Activated naive CD8-positive, alpha-beta T cell treated with anti-CD3 and anti-CD28 coated beads, Interleukin-2, amount 50 U/mL, for 24 hours (primary cell): Measurements from ENCODE around the gene SEC14L1.

Experiments used
- ATAC-seq: fragments of 150-1000 bp; cut with Tn5 transposase; one replicate; pipeline ENCODE4 v1.10.0; 2021
- DNase-seq: peaks from one replicate; pipeline ENCODE4 v3.0.0; 2021
- H3K27ac Mint-ChIP-seq: one replicate; pipeline ENCODE4 v1.8.0; 2021; ENCODE audit warnings: mild to moderate bottlenecking, mixed read lengths
- H3K27me3 Mint-ChIP-seq: one replicate; pipeline ENCODE4 v1.8.0; 2021; ENCODE audit warnings: mixed read lengths
- H3K36me3 Mint-ChIP-seq: one replicate; pipeline ENCODE4 v1.8.0; 2021; ENCODE audit warnings: low read depth, mixed read lengths
- H3K4me1 Mint-ChIP-seq: one replicate; pipeline ENCODE4 v1.8.0; 2021; ENCODE audit warnings: mixed read lengths
- H3K4me3 Mint-ChIP-seq: one replicate; pipeline ENCODE4 v1.8.0; 2021; ENCODE audit warnings: mild to moderate bottlenecking, moderate library complexity, mixed read lengths
- H3K9me3 Mint-ChIP-seq: one replicate; pipeline ENCODE4 v1.8.0; 2021; ENCODE audit warnings: mixed read lengths

The SEC14L1 gene

DNA sequence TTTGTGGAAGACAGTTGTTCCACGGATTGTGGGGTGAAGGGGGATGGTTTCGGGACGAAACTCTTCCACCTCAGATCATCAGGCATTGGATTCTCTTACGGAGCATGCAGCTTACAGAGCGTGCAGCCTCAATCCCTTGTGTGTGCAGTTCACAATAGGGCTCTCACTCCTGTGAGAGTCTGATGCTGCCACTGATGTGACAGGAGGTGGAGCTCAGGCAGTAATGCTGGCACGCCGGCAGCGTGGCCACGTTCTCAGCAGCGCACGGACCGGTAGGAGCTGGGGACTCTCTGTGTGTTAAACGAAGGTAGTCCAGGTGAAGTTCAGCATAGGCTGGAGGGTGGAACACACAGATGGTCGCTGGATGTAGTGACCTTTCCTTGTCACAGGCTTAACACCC is 37.8 kb downstream of the SEC14L1 start:
- Mint-ChIP-seq H3K4me1 (peaks cover 44% of the 10 kb centered on the region), H3K27me3 (no peaks in the 10 kb centered on the region), H3K36me3 (peaks cover 27% of the 10 kb centered on the region), H3K4me3 (no peak overlapping the region), H3K27ac (no peak overlapping the region), H3K9me3 (peaks cover 14% of the 10 kb centered on the region)
- no peak for ATAC-seq
- no peak for DNase-seq

DNA sequence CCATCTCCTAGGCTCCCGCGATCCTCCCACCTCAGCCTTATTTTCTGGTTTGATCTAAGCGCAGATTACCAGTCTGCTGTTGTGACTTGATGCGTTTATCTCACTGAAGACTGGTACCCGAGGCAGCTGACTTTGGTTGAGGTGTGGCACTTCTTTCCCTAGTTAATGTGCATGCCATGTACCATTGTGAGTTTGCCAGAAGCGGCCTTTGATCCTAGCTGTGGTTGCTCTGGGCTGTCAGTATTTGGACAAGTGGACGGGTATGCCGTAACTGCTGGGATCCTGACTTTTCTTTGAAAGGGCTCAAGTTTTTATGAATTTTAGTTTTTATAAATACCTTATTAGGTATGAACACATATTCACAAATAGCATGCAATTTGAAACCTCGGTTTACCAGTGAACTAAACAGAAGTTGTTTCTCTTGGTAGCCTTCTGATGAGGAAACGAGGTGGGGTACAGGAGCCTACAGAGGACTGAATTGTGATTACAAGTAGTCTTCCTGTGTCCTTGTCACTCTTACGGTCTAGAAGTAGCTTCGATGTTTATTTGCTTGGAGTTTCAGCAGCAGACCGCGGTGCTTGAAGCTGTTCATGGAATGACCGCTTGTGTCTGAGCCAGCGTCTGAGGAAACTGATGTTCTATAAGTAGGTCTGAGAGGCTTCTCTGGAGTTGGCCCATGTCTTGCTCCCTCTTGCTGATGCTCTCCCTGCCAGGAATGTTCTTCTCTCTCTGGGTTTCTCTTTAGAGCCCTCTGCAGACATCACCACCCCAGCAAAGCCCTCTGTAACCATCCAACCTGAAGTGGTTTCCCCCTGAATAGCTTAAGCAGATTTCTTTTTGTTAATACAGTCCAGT is 40.0 kb downstream of the SEC14L1 start:
- Mint-ChIP-seq H3K27me3 (no peaks in the 10 kb centered on the region), H3K36me3 (peaks cover 8% of the 10 kb centered on the region), H3K27ac (peak overlapping the region; percentile 14), H3K4me1 (peaks cover 46% of the 10 kb centered on the region), H3K4me3 (no peak overlapping the region), H3K9me3 (no peaks in the 10 kb centered on the region)
- DNase-seq (no peak), ATAC-seq (no peak)

- no peaks in the 10 kb centered on the region for H3K9me3 Mint-ChIP-seq
- no peak for DNase-seq
- no peak for ATAC-seq
Measured at GRCh38 chr17:77182205-77183172, 41.7 kb downstream of the SEC14L1 start.

GRCh38 chr17:77184474-77184873 is 43.7 kb downstream of the SEC14L1 start:
- peaks cover 4% of the 10 kb centered on the region for H3K36me3 Mint-ChIP-seq
- H3K27ac Mint-ChIP-seq = no peak overlapping the region
- no peak for DNase-seq
- no peaks in the 10 kb centered on the region for H3K27me3 Mint-ChIP-seq
- ATAC-seq = no peak
- H3K4me3 Mint-ChIP-seq = no peak overlapping the region
- H3K9me3 Mint-ChIP-seq = no peaks in the 10 kb centered on the region
- peaks cover 49% of the 10 kb centered on the region for H3K4me1 Mint-ChIP-seq

More at GRCh38 chr17:77182205-77183172, 41.7 kb downstream of the SEC14L1 start:
- H3K4me1 Mint-ChIP-seq = peaks cover 46% of the 10 kb centered on the region
- peak overlapping the region; percentile 35 for H3K4me3 Mint-ChIP-seq
- H3K27ac Mint-ChIP-seq = peak overlapping the region; percentile 78
- H3K27me3 Mint-ChIP-seq = no peaks in the 10 kb centered on the region
- peaks cover 4% of the 10 kb centered on the region for H3K36me3 Mint-ChIP-seq

DNA sequence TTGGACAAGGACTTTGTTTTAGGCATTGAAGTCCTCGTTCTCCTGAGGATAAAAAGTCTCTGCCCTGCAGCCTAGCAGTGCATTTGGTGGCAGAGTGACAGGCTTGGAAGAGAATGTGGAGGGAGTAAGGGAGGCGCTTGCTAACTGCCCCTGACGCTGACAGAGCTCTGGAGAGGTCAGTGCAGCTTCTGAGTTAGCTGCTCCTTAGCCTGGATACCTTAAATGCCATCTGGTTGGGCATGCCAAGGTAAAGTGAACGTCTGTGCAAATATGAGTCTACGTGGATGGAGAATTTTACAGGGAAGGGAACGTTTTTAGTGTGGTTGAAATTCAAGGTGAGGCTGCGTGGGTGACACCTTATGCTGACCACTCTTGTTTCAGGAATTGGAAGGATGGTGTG is 44.4 kb downstream of the SEC14L1 start:
- H3K4me3 Mint-ChIP-seq = no peak overlapping the region
- ATAC-seq (no peak), DNase-seq (no peak)
- no peaks in the 10 kb centered on the region for H3K9me3 Mint-ChIP-seq
- no peak overlapping the region for H3K27ac Mint-ChIP-seq
- peaks cover 4% of the 10 kb centered on the region for H3K36me3 Mint-ChIP-seq
- peaks cover 55% of the 10 kb centered on the region for H3K4me1 Mint-ChIP-seq
- H3K27me3 Mint-ChIP-seq = no peaks in the 10 kb centered on the region

- H3K36me3 Mint-ChIP-seq = peaks cover 2% of the 10 kb centered on the region
- DNase-seq = peak; percentile 57
- H3K4me3 Mint-ChIP-seq = no peak overlapping the region
- no peak overlapping the region for H3K27ac Mint-ChIP-seq
- no peaks in the 10 kb centered on the region for H3K27me3 Mint-ChIP-seq
- peak; percentile 55 for ATAC-seq
- peaks cover 57% of the 10 kb centered on the region for H3K4me1 Mint-ChIP-seq
- no peaks in the 10 kb centered on the region for H3K9me3 Mint-ChIP-seq
Measured at GRCh38 chr17:77186141-77186604, 45.4 kb downstream of the SEC14L1 start.

DNA sequence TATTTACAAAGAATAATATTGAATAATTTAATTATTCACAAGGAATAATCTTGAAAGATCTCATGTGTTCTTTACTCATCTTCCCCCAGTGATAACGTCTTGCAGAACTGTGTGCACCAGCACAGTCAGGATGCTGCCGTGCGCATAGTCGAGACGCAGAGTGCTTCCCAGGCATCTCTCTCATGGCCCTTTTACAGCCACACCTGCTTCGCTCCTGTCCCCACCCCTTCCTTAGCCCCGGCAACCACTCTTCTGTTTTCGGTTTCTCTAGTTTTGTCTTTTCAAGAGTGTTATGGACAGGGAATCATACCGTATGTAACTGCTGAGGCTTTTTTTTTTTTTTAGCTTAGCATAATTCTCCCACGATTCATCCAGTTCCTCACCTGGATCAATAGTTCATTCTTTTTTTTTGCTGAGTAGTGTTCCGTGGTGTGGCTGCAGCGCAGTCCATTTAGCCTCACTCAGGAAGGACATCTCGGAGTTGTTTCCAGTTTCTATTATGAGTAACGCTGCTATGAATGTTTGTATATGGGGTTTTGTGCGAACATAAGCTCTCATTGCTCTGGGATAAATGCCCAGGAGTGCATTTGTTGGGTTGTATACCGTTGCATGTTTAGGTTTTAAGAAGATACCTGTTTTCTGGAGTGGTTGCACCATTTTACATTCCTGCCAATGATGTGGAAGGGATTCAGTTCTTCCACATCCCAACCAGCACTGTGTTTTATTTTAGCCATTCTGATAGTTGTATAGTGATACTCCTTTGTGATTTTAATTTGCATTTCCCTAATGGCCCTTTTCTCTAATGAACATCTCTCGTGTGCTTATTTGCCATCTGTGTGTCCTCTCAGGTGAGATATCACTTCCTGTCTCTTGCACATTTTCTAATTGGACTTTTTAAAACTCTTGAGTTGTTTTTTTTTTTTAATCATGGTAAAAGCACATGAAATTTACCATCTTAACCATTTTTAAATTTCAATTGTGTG is 47.6 kb downstream of the SEC14L1 start:
- H3K9me3 Mint-ChIP-seq = no peaks in the 10 kb centered on the region
- DNase-seq = no peak
- peak overlapping the region; percentile 52 for H3K4me3 Mint-ChIP-seq
- peaks cover 18% of the 10 kb centered on the region for H3K36me3 Mint-ChIP-seq
- peak overlapping the region; percentile 80 for H3K27ac Mint-ChIP-seq
- no peak for ATAC-seq
- no peaks in the 10 kb centered on the region for H3K27me3 Mint-ChIP-seq
- peaks cover 37% of the 10 kb centered on the region for H3K4me1 Mint-ChIP-seq

DNA sequence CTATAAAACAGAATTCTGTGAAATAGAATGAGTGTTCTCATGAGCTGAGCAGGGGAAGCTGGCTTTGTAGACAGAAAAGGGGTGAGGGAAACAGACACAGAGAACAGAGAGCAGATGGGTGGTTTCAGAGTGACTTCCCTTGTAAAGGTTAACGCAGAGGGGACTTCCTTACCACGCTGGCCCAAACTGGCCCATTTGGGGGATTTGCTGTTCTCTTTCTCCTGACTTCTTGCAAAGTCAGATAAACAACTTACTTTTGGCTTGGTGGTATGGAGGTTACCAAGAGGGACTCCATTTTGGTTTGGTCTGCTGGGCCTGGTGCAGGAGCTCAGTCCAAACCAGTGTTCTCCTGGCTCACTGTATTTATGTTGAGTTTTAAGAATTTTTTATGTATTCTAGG is 48.4 kb downstream of the SEC14L1 start:
- Mint-ChIP-seq H3K27me3 (no peaks in the 10 kb centered on the region), H3K27ac (peak overlapping the region; percentile 80), H3K4me3 (peak overlapping the region; percentile 52), H3K36me3 (peaks cover 20% of the 10 kb centered on the region), H3K4me1 (peaks cover 33% of the 10 kb centered on the region), H3K9me3 (no peaks in the 10 kb centered on the region)
- ATAC-seq = peak; percentile 91
- DNase-seq = peak; percentile 44

DNA sequence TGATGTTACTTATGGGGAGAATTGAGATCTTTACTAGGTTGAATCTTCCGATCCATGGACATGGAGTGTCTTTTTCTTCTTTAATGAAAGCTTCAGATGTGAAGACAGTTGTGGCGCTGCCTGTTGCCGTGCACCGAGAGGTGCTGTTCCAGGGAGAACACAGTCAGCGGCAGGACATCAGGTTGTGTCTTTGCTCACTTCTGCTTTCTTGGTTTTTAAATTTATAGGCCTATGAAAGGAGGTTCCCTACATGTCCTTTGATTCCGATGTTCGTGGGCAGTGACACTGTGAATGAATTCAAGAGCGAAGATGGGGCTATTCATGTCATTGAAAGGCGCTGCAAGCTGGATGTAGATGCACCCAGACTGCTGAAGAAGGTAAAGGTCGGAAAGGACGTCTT is 49.8 kb downstream of the SEC14L1 start:
- Mint-ChIP-seq H3K27me3 (no peaks in the 10 kb centered on the region), H3K9me3 (no peaks in the 10 kb centered on the region), H3K36me3 (peaks cover 23% of the 10 kb centered on the region), H3K4me3 (no peak overlapping the region), H3K4me1 (peaks cover 33% of the 10 kb centered on the region), H3K27ac (peak overlapping the region; percentile 12)
- ATAC-seq (no peak), DNase-seq (no peak)

DNA sequence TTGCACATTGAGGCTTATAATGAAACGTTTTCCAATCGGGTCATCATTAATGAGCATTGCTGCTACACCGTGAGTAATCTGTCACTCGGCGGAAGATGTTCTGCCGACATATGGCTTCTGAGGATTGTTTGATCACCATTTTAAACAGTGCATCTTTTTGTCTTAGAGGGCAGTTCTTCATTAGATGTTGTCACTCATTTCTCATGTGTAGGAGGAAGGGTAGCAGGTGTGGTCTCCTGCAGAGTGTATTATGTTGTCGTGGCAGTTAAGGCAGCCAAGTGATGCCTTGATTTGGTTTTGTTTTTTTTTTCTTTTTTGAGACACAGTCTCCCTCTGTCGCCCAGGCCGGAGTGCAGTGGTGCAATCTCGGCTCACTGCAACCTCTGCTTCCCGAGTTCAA is 50.5 kb downstream of the SEC14L1 start:
- Mint-ChIP-seq H3K36me3 (peaks cover 29% of the 10 kb centered on the region), H3K4me3 (no peak overlapping the region), H3K27ac (no peak overlapping the region), H3K27me3 (no peaks in the 10 kb centered on the region), H3K4me1 (peaks cover 33% of the 10 kb centered on the region), H3K9me3 (no peaks in the 10 kb centered on the region)
- no peak for DNase-seq
- ATAC-seq = no peak

GRCh38 chr17:77193653-77194052 is 52.9 kb downstream of the SEC14L1 start:
- no peaks in the 10 kb centered on the region for H3K27me3 Mint-ChIP-seq
- DNase-seq (no peak), ATAC-seq (no peak)
- H3K4me3 Mint-ChIP-seq = no peak overlapping the region
- H3K36me3 Mint-ChIP-seq = peaks cover 43% of the 10 kb centered on the region
- peaks cover 21% of the 10 kb centered on the region for H3K4me1 Mint-ChIP-seq
- H3K27ac Mint-ChIP-seq = peak overlapping the region; percentile 36
- no peaks in the 10 kb centered on the region for H3K9me3 Mint-ChIP-seq

DNA sequence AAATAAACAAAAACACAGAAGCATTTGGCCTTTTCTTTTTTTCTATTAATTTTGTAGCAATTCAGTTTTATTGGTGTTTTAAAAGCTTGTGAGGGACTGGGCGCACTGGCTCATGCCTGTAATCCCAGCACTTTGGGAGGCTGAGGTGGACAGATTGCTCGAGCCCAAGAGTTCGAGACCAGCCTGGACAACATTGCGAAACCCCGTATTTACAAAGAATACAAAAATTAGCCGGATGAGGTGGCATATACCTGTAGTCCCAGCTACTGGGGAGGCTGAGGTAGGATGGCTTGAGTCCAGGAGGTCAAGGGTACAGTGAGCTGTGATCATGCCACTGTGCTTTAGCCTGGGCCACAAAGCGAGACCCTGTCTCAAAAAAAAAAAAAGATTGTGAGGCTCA is 53.4 kb downstream of the SEC14L1 start:
- no peak for DNase-seq
- no peak overlapping the region for H3K4me3 Mint-ChIP-seq
- no peak for ATAC-seq
- peaks cover 43% of the 10 kb centered on the region for H3K36me3 Mint-ChIP-seq
- H3K27ac Mint-ChIP-seq = no peak overlapping the region
- H3K27me3 Mint-ChIP-seq = no peaks in the 10 kb centered on the region
- peaks cover 16% of the 10 kb centered on the region for H3K4me1 Mint-ChIP-seq
- no peaks in the 10 kb centered on the region for H3K9me3 Mint-ChIP-seq

DNA sequence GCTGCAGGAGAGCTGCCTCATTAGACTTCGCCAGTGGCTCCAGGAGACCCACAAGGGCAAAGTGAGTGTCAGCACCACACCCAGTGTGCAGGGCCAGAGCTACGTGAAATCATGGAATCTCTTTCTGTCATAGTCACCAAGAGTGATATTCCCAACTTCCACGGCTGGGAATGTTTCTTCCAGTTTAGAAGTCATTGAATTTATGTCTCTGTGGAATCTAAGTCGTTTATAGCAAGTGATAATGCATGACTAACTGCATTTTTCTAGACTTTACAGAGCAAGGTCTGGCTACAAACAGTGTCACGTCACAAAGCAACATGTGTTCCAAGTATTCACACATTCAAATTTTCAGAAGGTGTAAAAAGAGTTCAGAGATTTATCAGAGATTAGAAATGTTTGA is 55.5 kb downstream of the SEC14L1 start:
- Mint-ChIP-seq H3K4me3 (no peak overlapping the region), H3K36me3 (peaks cover 55% of the 10 kb centered on the region), H3K27me3 (no peaks in the 10 kb centered on the region), H3K4me1 (no peaks in the 10 kb centered on the region), H3K27ac (no peak overlapping the region), H3K9me3 (no peaks in the 10 kb centered on the region)
- ATAC-seq (no peak), DNase-seq (no peak)

DNA sequence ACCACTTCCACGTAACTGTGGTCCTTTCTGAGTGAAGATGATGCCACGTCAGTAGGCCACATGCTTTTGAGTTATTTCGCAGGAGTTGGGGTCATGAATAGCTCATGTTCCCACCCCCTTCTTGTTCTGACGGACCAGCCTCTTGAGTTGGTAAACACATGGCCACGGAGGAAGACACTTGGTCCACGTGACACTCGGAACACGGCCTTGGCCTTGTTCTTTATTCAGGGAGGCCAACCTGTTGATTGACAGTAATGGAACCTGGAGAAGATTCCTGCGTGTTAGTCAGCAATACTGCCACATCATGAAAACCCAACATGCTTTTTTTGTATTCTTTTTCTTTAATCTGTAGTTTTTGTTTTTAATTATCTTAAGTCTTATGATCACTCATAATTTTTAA is 56.3 kb downstream of the SEC14L1 start:
- Mint-ChIP-seq H3K36me3 (peaks cover 55% of the 10 kb centered on the region), H3K9me3 (no peaks in the 10 kb centered on the region), H3K27ac (no peak overlapping the region), H3K4me3 (no peak overlapping the region), H3K4me1 (no peaks in the 10 kb centered on the region), H3K27me3 (no peaks in the 10 kb centered on the region)
- DNase-seq = no peak
- no peak for ATAC-seq
